HEK293 (cell line): ENCODE measurements around the gene SYNE2.

Experiments used
- CTCF ChIA-PET: fragments of 350-600 bp; formaldehyde crosslinking; extraction: SDS; loops from one replicate; lab custom pipeline; 2021; ENCODE audit warnings: antibody characterized with exemption; lab: Yijun Ruan, JAX
- POLR2A ChIA-PET: fragments of 300-600 bp; formaldehyde crosslinking; extraction: SDS; loops from one replicate; lab custom pipeline; 2020; ENCODE audit warnings: antibody characterized with exemption, inconsistent platforms; lab: Yijun Ruan, JAX
- H3K27ac ChIP-seq: fragments of 200-500 bp; sonication (Bioruptor generic); 2 replicates; pipeline ENCODE4 v1.5.1; 2014; ENCODE audit warnings: low read depth, low read length, control low read depth, inconsistent platforms; ENCODE audit errors: extremely low read depth
- H3K36me3 ChIP-seq, 2 experiments: fragments of 200-500 bp in 1 of 2; sonication (Bioruptor generic) in 1 of 2; 1 replicate in 1 of 2; 2 replicates in 1 of 2; pipeline ENCODE4 v1.5.1; 2014 to 2017; ENCODE audit warnings: inconsistent platforms in 2 of 2, low read length in 2 of 2; ENCODE audit not compliant: control insufficient read depth in 2 of 2, insufficient read depth in 1 of 2
- H3K4me1 ChIP-seq: fragments of 200-500 bp; sonication (Bioruptor generic); 2 replicates; pipeline ENCODE4 v1.5.1; 2014; ENCODE audit warnings: mild to moderate bottlenecking, low read length, inconsistent platforms; ENCODE audit not compliant: control insufficient read depth, insufficient read depth
- H3K4me3 ChIP-seq: 2 replicates; pipeline ENCODE4 v1.5.1; 2011; ENCODE audit warnings: low read depth, mild to moderate bottlenecking, control low read depth, low read length, moderate library complexity
- H3K9me3 ChIP-seq: fragments of 200-500 bp; sonication (Bioruptor generic); 2 replicates; pipeline ENCODE4 v1.5.1; 2014; ENCODE audit warnings: low read depth, low read length, inconsistent platforms; ENCODE audit not compliant: control insufficient read depth, insufficient read depth
- KLF9 ChIP-seq: fragments of 450-650 bp; formaldehyde crosslinking; IDR thresholded peaks from 2 replicates; pipeline ENCODE4 v1.5.1; 2016; ENCODE audit warnings: missing biosample characterization, missing genetic modification characterization, low read depth
- MEIS1 ChIP-seq: sonication (generic); formaldehyde crosslinking; IDR thresholded peaks from 2 replicates; pipeline ENCODE4 v1.8.1; 2022; ENCODE audit warnings: missing genetic modification reagents, mild to moderate bottlenecking, borderline replicate concordance
- RBAK ChIP-seq: fragments of 450-650 bp; formaldehyde crosslinking; IDR thresholded peaks from 2 replicates; pipeline ENCODE4 v1.5.1; 2016; ENCODE audit warnings: missing biosample characterization, missing genetic modification characterization
- ZIC2 ChIP-seq: fragments of 450-650 bp; formaldehyde crosslinking; IDR thresholded peaks from 2 replicates; pipeline ENCODE4 v1.5.1; 2016; ENCODE audit warnings: missing biosample characterization, missing genetic modification characterization
- ZNF140 ChIP-seq: fragments of 450-650 bp; formaldehyde crosslinking; IDR thresholded peaks from 2 replicates; pipeline ENCODE4 v1.5.1; 2016; ENCODE audit warnings: missing biosample characterization, missing genetic modification characterization
- ZNF211 ChIP-seq: fragments of 450-650 bp; formaldehyde crosslinking; IDR thresholded peaks from 2 replicates; pipeline ENCODE4 v1.5.1; 2016; ENCODE audit warnings: low read depth, missing biosample characterization, missing genetic modification characterization
- ZNF248 ChIP-seq: fragments of 450-650 bp; formaldehyde crosslinking; IDR thresholded peaks from 2 replicates; pipeline ENCODE4 v1.5.1; 2017; ENCODE audit warnings: missing biosample characterization, missing genetic modification characterization
- ZNF354C ChIP-seq: fragments of 450-650 bp; formaldehyde crosslinking; IDR thresholded peaks from 2 replicates; pipeline ENCODE4 v1.5.1; 2016; ENCODE audit warnings: missing biosample characterization, missing genetic modification characterization, low read depth, borderline replicate concordance
- ZNF426 ChIP-seq: fragments of 450-650 bp; formaldehyde crosslinking; IDR thresholded peaks from 2 replicates; pipeline ENCODE4 v1.5.1; 2017; ENCODE audit warnings: missing biosample characterization, missing genetic modification characterization, mild to moderate bottlenecking, inconsistent platforms, moderate library complexity
- ZNF48 ChIP-seq: fragments of 450-650 bp; formaldehyde crosslinking; IDR thresholded peaks from 2 replicates; pipeline ENCODE4 v1.5.1; 2016; ENCODE audit warnings: missing biosample characterization, missing genetic modification characterization
- ZNF600 ChIP-seq: fragments of 450-650 bp; formaldehyde crosslinking; IDR thresholded peaks from 2 replicates; pipeline ENCODE4 v1.5.1; 2016; ENCODE audit warnings: missing biosample characterization, missing genetic modification characterization
- ZNF670 ChIP-seq: fragments of 450-650 bp; formaldehyde crosslinking; IDR thresholded peaks from 2 replicates; pipeline ENCODE4 v1.5.1; 2016; ENCODE audit warnings: missing biosample characterization, missing genetic modification characterization, low read depth
- ZNF747 ChIP-seq: fragments of 450-650 bp; formaldehyde crosslinking; IDR thresholded peaks from 2 replicates; pipeline ENCODE4 v1.5.1; 2016; ENCODE audit warnings: missing biosample characterization, missing genetic modification characterization
- TF ChIP-seq, protein P1 (sequence below): fragments of 450-650 bp; formaldehyde crosslinking; IDR thresholded peaks from 2 replicates; pipeline ENCODE4 v1.5.1; 2016; ENCODE audit warnings: missing biosample characterization, missing genetic modification characterization
- TF ChIP-seq, protein P2 (sequence below): fragments of 450-650 bp; formaldehyde crosslinking; IDR thresholded peaks from 2 replicates; pipeline ENCODE4 v1.5.1; 2017; ENCODE audit warnings: missing biosample characterization, missing genetic modification characterization
- TF ChIP-seq, protein P3 (sequence below): fragments of 450-650 bp; formaldehyde crosslinking; IDR thresholded peaks from 2 replicates; pipeline ENCODE4 v1.5.1; 2016; ENCODE audit warnings: missing biosample characterization, missing genetic modification characterization, borderline replicate concordance

Gene SYNE2

DNA sequence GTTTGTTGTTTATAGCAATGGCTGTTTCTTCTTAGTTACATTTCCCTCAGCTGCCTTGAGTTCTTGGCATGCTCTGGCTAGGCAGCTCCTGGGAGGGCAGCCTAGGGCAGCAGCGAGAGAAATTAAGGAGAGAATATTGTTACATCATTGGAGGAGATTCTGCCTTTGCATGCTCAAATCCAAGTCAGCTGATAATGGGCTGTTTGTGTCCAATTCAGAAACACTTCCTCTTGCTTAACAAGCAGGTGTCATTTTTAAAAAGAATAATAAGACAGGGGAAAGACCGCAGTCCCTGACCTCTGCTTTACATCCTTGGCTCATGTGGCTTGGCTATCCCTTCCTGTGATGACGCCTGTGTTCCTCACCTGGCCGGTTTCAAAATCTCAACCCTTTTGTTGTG, 364.5 kb downstream of the SYNE2 start:
- ChIA-PET CTCF (interaction anchor here (0.7 kb wide), 1 partner anchor 13 kb away, joined by 5 read pairs; no protein-coding TSS in a partner anchor), POLR2A (no interaction called here)
- Histone ChIP-seq H3K4me1 (no peaks in the 10 kb centered on the region), H3K9me3 (no peaks in the 10 kb centered on the region), H3K27ac (no peak overlapping the region), H3K36me3 (peaks cover 0 to 82% of the 10 kb centered on the region in 2 experiments; a peak in 2 of 3 replicates), H3K4me3 (no peak overlapping the region)
- no peak for TF ChIP-seq KLF9
- no peak for TF ChIP-seq ZNF140
- no peak for TF ChIP-seq MEIS1 (CRISPR knock-in tag)
- TF ChIP-seq ZNF248 (tag by site-specific recombination) = no peak
- no peak for TF ChIP-seq ZNF600 (tag by site-specific recombination)

DNA sequence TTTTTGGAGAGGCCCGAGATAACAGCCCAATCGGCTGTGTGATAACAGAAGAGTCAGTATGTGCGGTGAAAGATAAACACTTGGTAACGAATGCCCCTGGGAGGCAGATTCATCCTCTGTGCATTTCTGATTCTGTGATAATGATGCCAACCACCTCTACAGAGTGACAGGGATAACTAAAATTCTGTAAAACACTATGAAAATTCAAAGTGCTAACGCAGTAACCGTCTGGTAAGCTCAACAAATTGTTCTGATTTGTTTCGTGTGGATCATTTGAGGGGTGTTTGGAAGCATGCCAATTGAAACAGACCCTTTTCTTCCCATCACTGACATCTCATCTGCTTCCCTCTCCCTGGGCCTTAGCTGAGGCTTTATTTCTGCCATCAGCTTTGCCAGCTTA, 365.0 kb downstream of the SYNE2 start:
- POLR2A ChIA-PET = no interaction called here
- Histone ChIP-seq H3K36me3 (peaks cover 0 to 79% of the 10 kb centered on the region in 2 experiments; a peak in 2 of 3 replicates), H3K4me3 (no peak overlapping the region)
- TF ChIP-seq, protein P1, sequence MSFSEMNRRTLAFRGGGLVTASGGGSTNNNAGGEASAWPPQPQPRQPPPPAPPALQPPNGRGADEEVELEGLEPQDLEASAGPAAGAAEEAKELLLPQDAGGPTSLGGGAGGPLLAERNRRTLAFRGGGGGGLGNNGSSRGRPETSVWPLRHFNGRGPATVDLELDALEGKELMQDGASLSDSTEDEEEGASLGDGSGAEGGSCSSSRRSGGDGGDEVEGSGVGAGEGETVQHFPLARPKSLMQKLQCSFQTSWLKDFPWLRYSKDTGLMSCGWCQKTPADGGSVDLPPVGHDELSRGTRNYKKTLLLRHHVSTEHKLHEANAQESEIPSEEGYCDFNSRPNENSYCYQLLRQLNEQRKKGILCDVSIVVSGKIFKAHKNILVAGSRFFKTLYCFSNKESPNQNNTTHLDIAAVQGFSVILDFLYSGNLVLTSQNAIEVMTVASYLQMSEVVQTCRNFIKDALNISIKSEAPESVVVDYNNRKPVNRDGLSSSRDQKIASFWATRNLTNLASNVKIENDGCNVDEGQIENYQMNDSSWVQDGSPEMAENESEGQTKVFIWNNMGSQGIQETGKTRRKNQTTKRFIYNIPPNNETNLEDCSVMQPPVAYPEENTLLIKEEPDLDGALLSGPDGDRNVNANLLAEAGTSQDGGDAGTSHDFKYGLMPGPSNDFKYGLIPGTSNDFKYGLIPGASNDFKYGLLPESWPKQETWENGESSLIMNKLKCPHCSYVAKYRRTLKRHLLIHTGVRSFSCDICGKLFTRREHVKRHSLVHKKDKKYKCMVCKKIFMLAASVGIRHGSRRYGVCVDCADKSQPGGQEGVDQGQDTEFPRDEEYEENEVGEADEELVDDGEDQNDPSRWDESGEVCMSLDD (tag by site-specific recombination) = no peak
- TF ChIP-seq ZNF747 (tag by site-specific recombination) (no peak), ZNF354C (tag by site-specific recombination) (no peak), ZNF48 (tag by site-specific recombination) (no peak), RBAK (no peak), ZNF670 (tag by site-specific recombination) (no peak), ZNF211 (tag by site-specific recombination) (no peak), ZIC2 (tag by site-specific recombination) (no peak), ZNF426 (tag by site-specific recombination) (no peak)
- TF ChIP-seq, protein P2, sequence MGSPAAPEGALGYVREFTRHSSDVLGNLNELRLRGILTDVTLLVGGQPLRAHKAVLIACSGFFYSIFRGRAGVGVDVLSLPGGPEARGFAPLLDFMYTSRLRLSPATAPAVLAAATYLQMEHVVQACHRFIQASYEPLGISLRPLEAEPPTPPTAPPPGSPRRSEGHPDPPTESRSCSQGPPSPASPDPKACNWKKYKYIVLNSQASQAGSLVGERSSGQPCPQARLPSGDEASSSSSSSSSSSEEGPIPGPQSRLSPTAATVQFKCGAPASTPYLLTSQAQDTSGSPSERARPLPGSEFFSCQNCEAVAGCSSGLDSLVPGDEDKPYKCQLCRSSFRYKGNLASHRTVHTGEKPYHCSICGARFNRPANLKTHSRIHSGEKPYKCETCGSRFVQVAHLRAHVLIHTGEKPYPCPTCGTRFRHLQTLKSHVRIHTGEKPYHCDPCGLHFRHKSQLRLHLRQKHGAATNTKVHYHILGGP (tag by site-specific recombination) = no peak
- TF ChIP-seq, protein P3, sequence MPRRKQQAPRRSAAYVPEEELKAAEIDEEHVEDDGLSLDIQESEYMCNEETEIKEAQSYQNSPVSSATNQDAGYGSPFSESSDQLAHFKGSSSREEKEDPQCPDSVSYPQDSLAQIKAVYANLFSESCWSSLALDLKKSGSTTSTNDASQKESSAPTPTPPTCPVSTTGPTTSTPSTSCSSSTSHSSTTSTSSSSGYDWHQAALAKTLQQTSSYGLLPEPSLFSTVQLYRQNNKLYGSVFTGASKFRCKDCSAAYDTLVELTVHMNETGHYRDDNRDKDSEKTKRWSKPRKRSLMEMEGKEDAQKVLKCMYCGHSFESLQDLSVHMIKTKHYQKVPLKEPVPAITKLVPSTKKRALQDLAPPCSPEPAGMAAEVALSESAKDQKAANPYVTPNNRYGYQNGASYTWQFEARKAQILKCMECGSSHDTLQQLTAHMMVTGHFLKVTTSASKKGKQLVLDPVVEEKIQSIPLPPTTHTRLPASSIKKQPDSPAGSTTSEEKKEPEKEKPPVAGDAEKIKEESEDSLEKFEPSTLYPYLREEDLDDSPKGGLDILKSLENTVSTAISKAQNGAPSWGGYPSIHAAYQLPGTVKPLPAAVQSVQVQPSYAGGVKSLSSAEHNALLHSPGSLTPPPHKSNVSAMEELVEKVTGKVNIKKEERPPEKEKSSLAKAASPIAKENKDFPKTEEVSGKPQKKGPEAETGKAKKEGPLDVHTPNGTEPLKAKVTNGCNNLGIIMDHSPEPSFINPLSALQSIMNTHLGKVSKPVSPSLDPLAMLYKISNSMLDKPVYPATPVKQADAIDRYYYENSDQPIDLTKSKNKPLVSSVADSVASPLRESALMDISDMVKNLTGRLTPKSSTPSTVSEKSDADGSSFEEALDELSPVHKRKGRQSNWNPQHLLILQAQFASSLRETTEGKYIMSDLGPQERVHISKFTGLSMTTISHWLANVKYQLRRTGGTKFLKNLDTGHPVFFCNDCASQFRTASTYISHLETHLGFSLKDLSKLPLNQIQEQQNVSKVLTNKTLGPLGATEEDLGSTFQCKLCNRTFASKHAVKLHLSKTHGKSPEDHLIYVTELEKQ = no peak
- TF ChIP-seq, all 188 proteins: peak for 0
- CTCF ChIA-PET = no interaction called here
- Histone ChIP-seq H3K9me3 (no peaks in the 10 kb centered on the region), H3K27ac (no peak overlapping the region), H3K4me1 (no peaks in the 10 kb centered on the region)
